H1 (cell line): ENCODE measurements around the gene PCBD1. TPM values are rescaled to one million over a fixed set of nuclear protein-coding genes. Genes with fewer than 3 reads are reported as not detected.
"Not testable (repeated sequence)": the region's sequence is repeated elsewhere in the genome, so short reads cannot be mapped to it uniquely, and the experiment has no call there.

Experiments used
- CTCF ChIA-PET: fragments of 300-600 bp; sonication (Branson Sonifier 250); formaldehyde crosslinking; loops from one replicate; lab custom pipeline; 2021; ENCODE audit not compliant: partially characterized antibody; lab: Charles Lee
- POLR2A ChIA-PET: fragments of 300-600 bp; sonication (Branson Sonifier 250); formaldehyde crosslinking; loops from one replicate; lab custom pipeline; 2021; ENCODE audit warnings: inconsistent platforms; ENCODE audit not compliant: partially characterized antibody; lab: Charles Lee
- DNase-seq, 2 experiments: peaks; one replicate each; pipeline versions ENCODE4 v3.0.0 to v3.0.0-alpha.2; 2010 to 2022; ENCODE audit warnings: low spot score in 2 of 2, low read depth in 1 of 2, mixed read lengths in 1 of 2
- FAIRE-seq: peaks from 2 replicates; lab custom pipeline; 2011; peaks lifted over from hg19 to GRCh38; lab: Jason Lieb, UNC
- H2AFZ ChIP-seq: 2 replicates; pipeline ENCODE4 v1.8.1; 2012; ENCODE audit warnings: low read length, inconsistent platforms
- H2AK5ac ChIP-seq: 2 replicates; pipeline ENCODE4 v1.6.1; 2013; ENCODE audit warnings: low read depth, low read length
- H2BK120ac ChIP-seq: replicated peaks from 2 replicates; pipeline ENCODE3; 2013; ENCODE audit warnings: low read depth, low read length, inconsistent platforms
- H2BK12ac ChIP-seq: 2 replicates; pipeline ENCODE4 v1.6.1; 2013; ENCODE audit warnings: low read depth, low read length
- H2BK15ac ChIP-seq: 2 replicates; pipeline ENCODE4 v1.6.1; 2013; ENCODE audit warnings: low read length
- H2BK20ac ChIP-seq: 2 replicates; pipeline ENCODE4 v1.6.1; 2013; ENCODE audit warnings: low read length
- H2BK5ac ChIP-seq: 2 replicates; pipeline ENCODE4 v1.6.1; 2013; ENCODE audit warnings: low read depth, low read length
- H3K14ac ChIP-seq: 2 replicates; pipeline ENCODE4 v1.6.1; 2013; ENCODE audit warnings: inconsistent platforms; ENCODE audit not compliant: insufficient read length
- H3K18ac ChIP-seq: 2 replicates; pipeline ENCODE4 v1.6.1; 2013; ENCODE audit warnings: low read length; ENCODE audit errors: extremely low read depth
- H3K23ac ChIP-seq: 2 replicates; pipeline ENCODE4 v1.6.1; 2013; ENCODE audit warnings: inconsistent platforms; ENCODE audit not compliant: insufficient read length
- H3K23me2 ChIP-seq: 2 replicates; pipeline ENCODE4 v1.6.1; 2013; ENCODE audit warnings: low read depth, low read length
- H3K27ac ChIP-seq: 2 replicates; pipeline ENCODE4 v1.6.1; 2011; ENCODE audit warnings: low read depth, low read length, inconsistent platforms
- H3K27me3 ChIP-seq, 4 experiments: replicated peaks in 1 of 4; 1 replicate in 1 of 4; 2 replicates in 3 of 4; pipeline versions ENCODE4 v1.6.1 to v1.8.1; 2011 to 2013; ENCODE audit warnings: low read length in 3 of 4, mild to moderate bottlenecking in 3 of 4, inconsistent platforms in 2 of 4, mixed read lengths in 2 of 4, moderate library complexity in 1 of 4; ENCODE audit not compliant: control insufficient read depth in 3 of 4, insufficient read depth in 3 of 4; ENCODE audit errors: extremely low read depth in 1 of 4
- H3K36me3 ChIP-seq, 4 experiments: 2 replicates each; pipeline versions ENCODE4 v1.6.1 to v1.8.1; 2011 to 2013; ENCODE audit warnings: mild to moderate bottlenecking in 4 of 4, low read length in 3 of 4, moderate library complexity in 2 of 4, control low read depth in 1 of 4, inconsistent platforms in 1 of 4; ENCODE audit not compliant: insufficient read depth in 4 of 4, control insufficient read depth in 2 of 4
- H3K4ac ChIP-seq: replicated peaks from 2 replicates; pipeline ENCODE3; 2013; ENCODE audit warnings: low read length, low read depth, mixed read lengths, inconsistent platforms; ENCODE audit not compliant: insufficient read length
- H3K4me1 ChIP-seq, 4 experiments: replicated peaks in 1 of 4; 1 replicate in 1 of 4; 2 replicates in 3 of 4; pipeline versions ENCODE4 v1.6.1 to v1.8.1; 2011 to 2013; ENCODE audit warnings: low read length in 3 of 4, inconsistent platforms in 2 of 4, mixed read lengths in 1 of 4; ENCODE audit not compliant: insufficient read depth in 4 of 4, control insufficient read depth in 3 of 4
- H3K4me2 ChIP-seq, 2 experiments: 2 replicates each; pipeline versions ENCODE4 v1.6.1 to v1.8.1; 2011 to 2013; ENCODE audit warnings: low read depth in 2 of 2, low read length in 2 of 2, control low read depth in 1 of 2, inconsistent platforms in 1 of 2, mild to moderate bottlenecking in 1 of 2; ENCODE audit not compliant: insufficient read depth in 1 of 2
- H3K4me3 ChIP-seq, 4 experiments: fragments of 200-600, 300-600 bp in 1 of 4; sonication (generic), shearing (Covaris generic), sonication (Bioruptor Twin) in 1 of 4; 2 replicates each; pipeline versions ENCODE4 v1.5.1 to v1.8.1; 2011 to 2016; ENCODE audit warnings: low read length in 4 of 4, low read depth in 3 of 4, control low read depth in 2 of 4, inconsistent platforms in 2 of 4, mild to moderate bottlenecking in 2 of 4, mixed read lengths in 1 of 4, moderate library complexity in 1 of 4; ENCODE audit not compliant: insufficient read depth in 2 of 4; ENCODE audit errors: extremely low read depth in 1 of 4
- H3K56ac ChIP-seq: replicated peaks from 2 replicates; pipeline ENCODE3; 2013; ENCODE audit warnings: low read depth, mild to moderate bottlenecking, mixed read lengths, low read length, inconsistent platforms; ENCODE audit not compliant: insufficient read length
- H3K79me1 ChIP-seq: 2 replicates; pipeline ENCODE4 v1.6.1; 2013; ENCODE audit warnings: low read depth, low read length, control low read depth
- H3K79me2 ChIP-seq, 2 experiments: 2 replicates each; pipeline versions ENCODE4 v1.6.1 to v1.8.1; 2012 to 2013; ENCODE audit warnings: low read length in 2 of 2, mild to moderate bottlenecking in 2 of 2, inconsistent platforms in 1 of 2; ENCODE audit not compliant: insufficient read depth in 2 of 2, control insufficient read depth in 1 of 2
- H3K9ac ChIP-seq, 4 experiments: replicated peaks in 1 of 4; 1 replicate in 1 of 4; 2 replicates in 3 of 4; pipeline versions ENCODE4 v1.6.1 to v1.8.1; 2011 to 2013; ENCODE audit warnings: low read depth in 3 of 4, low read length in 3 of 4, control low read depth in 2 of 4, mild to moderate bottlenecking in 2 of 4, moderate library complexity in 2 of 4, inconsistent platforms in 1 of 4; ENCODE audit errors: extremely low read depth in 1 of 4
- H3K9me3 ChIP-seq, 2 experiments: 2 replicates each; pipeline versions ENCODE4 v1.6.1 to v1.8.1; 2012 to 2013; ENCODE audit warnings: mild to moderate bottlenecking in 2 of 2, moderate library complexity in 2 of 2, control low read depth in 1 of 2, inconsistent platforms in 1 of 2, low read depth in 1 of 2, low read length in 1 of 2, mixed read lengths in 1 of 2; ENCODE audit not compliant: insufficient read depth in 2 of 2
- H4K20me1 ChIP-seq, 2 experiments: replicated peaks in 1 of 2; 2 replicates each; pipeline versions ENCODE3 to v1.8.1; 2011 to 2013; ENCODE audit warnings: inconsistent platforms in 2 of 2, low read length in 2 of 2, mild to moderate bottlenecking in 1 of 2; ENCODE audit not compliant: insufficient read depth in 2 of 2, control insufficient read depth in 1 of 2
- H4K5ac ChIP-seq: 2 replicates; pipeline ENCODE4 v1.6.1; 2013; ENCODE audit warnings: low read length, low read depth, mixed read lengths, inconsistent platforms; ENCODE audit not compliant: insufficient read length
- H4K8ac ChIP-seq: 2 replicates; pipeline ENCODE4 v1.8.0; 2013; ENCODE audit warnings: mild to moderate bottlenecking, moderate library complexity, low read length, inconsistent platforms; ENCODE audit not compliant: insufficient read depth; ENCODE audit errors: extremely low read depth
- H4K91ac ChIP-seq: replicated peaks from 2 replicates; pipeline ENCODE3; 2013; ENCODE audit warnings: low read length, mixed read lengths, inconsistent platforms; ENCODE audit not compliant: insufficient read length
- ASH2L ChIP-seq: fragments of 200-600, 300-600 bp; sonication (generic); IDR thresholded peaks from one replicate; pipeline ENCODE4 v1.7.1; 2017; ENCODE audit warnings: low read length
- WGBS, 2 experiments: shearing (Covaris generic) in 1 of 2; methylation state at CpG; one replicate each; pipeline versions ENCODE4 v1.1.6 to v1.1.7; 2013 to 2015; ENCODE audit warnings: low lambda C conversion rate in 2 of 2, mixed read lengths in 2 of 2, inconsistent platforms in 1 of 2, low coverage in 1 of 2, missing lambda C conversion rate in 1 of 2; ENCODE audit not compliant: insufficient replicate concordance in 2 of 2, insufficient coverage in 1 of 2, insufficient read length in 1 of 2; ENCODE audit errors: extremely low coverage in 1 of 2, missing lambda C conversion rate in 1 of 2; 5-methylcytosine and 5-hydroxymethylcytosine counted together
- polyA plus RNA-seq, 7 experiments: library from polyadenylated mRNA; depleted of rRNA in 3 of 7; stranded (reverse) in 5 of 7; unstranded in 2 of 7; fragments of >200 nt in 5 of 7; fragments of 200-250 nt in 2 of 7; gene quantifications; 1 replicate in 5 of 7; 2 replicates in 1 of 7; 4 replicates in 1 of 7; pipeline versions ENCODE4 v1.2.1 to v1.2.3, GENCODE V29; 2011 to 2013; ENCODE audit warnings: missing spikeins in 2 of 7, mixed read lengths in 2 of 7
- total RNA-seq: library from RNA; stranded (reverse); fragmentation: NEBNext Ultra II Directional; extraction: Animal tissue kit (Norgen Biotek cat#: 25700); gene quantifications from 2 replicates; pipeline ENCODE4 v1.2.1, GENCODE V29; 2021

PCBD1 gene
- total and polyA plus RNA-seq, 2 of the 8 experiments (the other 6 are each of a cell fraction or from before 2014, with no cell fraction given), result 46.5 to 55.0 TPM

DNA sequence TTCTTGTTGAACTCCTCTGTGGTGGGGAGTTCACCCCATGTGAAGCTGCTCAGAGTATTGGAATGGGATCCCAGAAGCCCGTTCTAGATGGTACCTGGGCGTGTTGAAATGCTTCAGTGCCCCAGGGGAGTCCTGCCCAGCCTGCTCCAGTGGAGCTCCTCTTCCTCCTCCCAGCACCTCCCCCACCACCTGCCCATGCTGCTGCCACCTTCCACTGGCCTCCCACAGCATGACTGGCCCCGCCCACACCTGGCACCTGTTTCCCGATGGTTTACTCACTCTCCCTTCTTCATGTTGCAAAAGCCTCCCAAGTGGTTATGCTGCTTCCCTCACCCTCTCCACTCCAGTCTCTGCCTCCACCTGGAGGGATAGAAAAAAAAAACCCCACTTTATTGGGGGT, 32.2 kb upstream of the PCBD1 start:
- Histone ChIP-seq H3K4me1 (no peaks in the 10 kb centered on the region), H3K4me3 (no peak overlapping the region), H2BK120ac (no peak overlapping the region), H3K18ac (no peak overlapping the region), H3K23ac (no peak overlapping the region), H3K36me3 (no peaks in the 10 kb centered on the region), H3K79me1 (no peaks in the 10 kb centered on the region), H3K14ac (no peak overlapping the region), H3K27me3 (no peaks in the 10 kb centered on the region; a peak in 1 of 7 replicates), H3K4me2 (no peak overlapping the region), H2AFZ (no peak overlapping the region), H4K8ac (no peak overlapping the region), H2BK20ac (no peak overlapping the region), H3K4ac (no peak overlapping the region), H3K79me2 (no peaks in the 10 kb centered on the region), H3K56ac (no peak overlapping the region), H4K5ac (no peak overlapping the region), H4K91ac (no peak overlapping the region), H2AK5ac (no peak overlapping the region), H3K9me3 (no peaks in the 10 kb centered on the region), H2BK12ac (no peak overlapping the region), H4K20me1 (peaks cover 0 to 2% of the 10 kb centered on the region in 2 experiments), H3K27ac (no peak overlapping the region), H2BK15ac (no peak overlapping the region), H3K9ac (no peak overlapping the region), H2BK5ac (no peak overlapping the region), H3K23me2 (no peaks in the 10 kb centered on the region)
- no peak for FAIRE-seq
- 65% methylated on average over 4 of the region's 4 CpGs; no CpG with 5 or more reads in 1 of the 2 experiments for WGBS, 2 experiments
- no peak for DNase-seq
- TF ChIP-seq ASH2L, result no peak
- TF ChIP-seq, all 59 proteins: peak for 0
- CTCF ChIA-PET, result interaction anchor here (1.8 to 17.0 kb wide), 3 partner anchors 17 to 291 kb away, joined by 8 to 237 read pairs (median 58); partner anchors contain the start of gene UNC5B
- POLR2A ChIA-PET, result no interaction called here

DNA sequence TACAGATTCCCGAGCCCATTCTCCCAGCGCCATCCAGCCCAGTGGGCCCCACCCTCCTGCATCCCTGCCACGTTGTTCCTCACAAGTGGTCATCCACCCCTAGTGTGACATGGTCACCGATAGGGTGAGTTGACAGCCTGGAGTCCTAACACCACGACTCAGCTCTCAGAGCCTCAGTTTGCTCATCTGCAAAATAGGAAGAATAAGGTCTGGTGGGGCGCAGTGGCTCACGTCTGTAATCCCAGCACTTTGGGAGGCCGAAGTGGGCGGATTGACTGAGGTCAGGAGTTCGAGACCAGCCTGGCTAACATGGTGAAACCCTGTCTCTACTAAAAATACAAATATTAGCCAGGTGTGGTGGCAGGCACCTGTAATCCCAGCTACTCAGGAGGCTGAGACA, 31.5 kb upstream of the PCBD1 start:
- WGBS, 2 experiments, result 85% methylated on average over 10 of the region's 10 CpGs; no CpG with 5 or more reads in 1 of the 2 experiments
- H2BK20ac ChIP-seq, H3K14ac ChIP-seq, H3K79me1 ChIP-seq, H3K79me2 ChIP-seq, H2AFZ ChIP-seq, POLR2A ChIA-PET, H4K20me1 ChIP-seq, H3K27me3 ChIP-seq, H3K56ac ChIP-seq, DNase-seq, H3K4me3 ChIP-seq, H4K5ac ChIP-seq, H2BK120ac ChIP-seq, H2AK5ac ChIP-seq, H4K91ac ChIP-seq, H2BK15ac ChIP-seq, H3K27ac ChIP-seq, H3K36me3 ChIP-seq, H3K4ac ChIP-seq, H3K4me2 ChIP-seq, H3K23me2 ChIP-seq, FAIRE-seq, H3K9me3 ChIP-seq, H2BK12ac ChIP-seq, H3K23ac ChIP-seq, H3K18ac ChIP-seq, H2BK5ac ChIP-seq, H4K8ac ChIP-seq, H3K9ac ChIP-seq, H3K4me1 ChIP-seq: not testable (repeated sequence)
- CTCF ChIA-PET, result interaction anchor here (17.0 kb wide), 1 partner anchor 16 kb away, joined by 237 read pairs; no protein-coding TSS in a partner anchor
